Renal cortex interstitium (tissue), 11 donors: ENCODE measurements around the gene RPH3AL. TPM values are rescaled to one million over a fixed set of nuclear protein-coding genes. Genes with fewer than 3 reads are reported as not detected.
"Not testable (repeated sequence)": the region's sequence is repeated elsewhere in the genome, so short reads cannot be mapped to it uniquely, and the experiment has no call there.

Source experiments
- DNase-seq, 11 donors: peaks; one replicate each; pipeline ENCODE4 v3.0.0-alpha.2; 2013; ENCODE audit warnings: low read depth in 9 of 11, low spot score in 4 of 11; ENCODE audit errors: extremely low read depth in 1 of 11
- polyA plus RNA-seq, 3 donors: library from polyadenylated mRNA; unstranded; fragments of 120-200 nt; gene quantifications; one replicate each; pipeline ENCODE4 v1.2.1, GENCODE V29; 2013; ENCODE audit not compliant: insufficient read length in 3 of 3

Gene RPH3AL
- polyA plus RNA-seq, 3 donors, result 12.7 to 31.3 (median 17.6) TPM

DNA sequence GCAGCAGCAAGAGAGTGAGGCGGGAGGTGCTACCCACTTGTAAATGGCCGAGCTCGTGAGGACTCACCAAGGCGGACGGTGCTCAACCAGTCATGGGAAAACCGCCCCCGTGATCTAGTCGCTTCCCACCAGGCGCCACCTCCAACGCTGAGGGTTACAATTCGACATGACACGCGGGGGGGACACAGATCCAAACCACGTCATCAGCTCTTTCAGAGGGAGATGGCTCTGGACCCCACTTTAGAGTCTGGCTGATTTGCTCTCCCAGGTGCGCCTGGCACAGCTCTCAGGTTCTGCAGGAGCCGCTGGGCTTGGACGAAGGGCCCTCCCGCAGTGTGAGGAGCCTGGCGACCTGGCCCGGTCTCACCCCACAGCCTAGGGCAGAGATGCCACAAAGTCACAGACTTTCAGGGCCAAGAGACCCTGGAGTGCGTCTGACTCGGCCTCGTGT, 150.1 kb downstream of the RPH3AL start:
- DNase-seq, result no peak

DNA sequence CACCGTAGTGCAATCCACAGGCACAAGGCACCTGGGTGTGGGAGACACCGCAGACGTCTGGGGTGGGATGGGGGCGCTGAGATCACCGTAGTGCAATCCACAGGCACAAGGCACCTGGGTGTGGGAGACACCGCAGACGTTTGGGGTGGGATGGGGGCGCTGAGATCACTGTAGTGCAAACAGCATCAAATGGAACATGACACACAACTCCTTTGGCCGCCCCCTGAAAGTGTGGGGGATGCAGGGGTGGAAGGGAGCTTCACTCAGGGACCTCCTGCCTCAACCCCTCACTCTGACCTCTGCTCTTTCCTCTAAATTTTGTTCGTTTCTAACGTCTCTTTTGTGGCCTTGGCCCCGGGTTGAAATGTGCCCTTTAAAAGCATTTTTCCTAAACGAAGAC, 150.9 kb downstream of the RPH3AL start:
- DNase-seq, result not testable (repeated sequence)

DNA sequence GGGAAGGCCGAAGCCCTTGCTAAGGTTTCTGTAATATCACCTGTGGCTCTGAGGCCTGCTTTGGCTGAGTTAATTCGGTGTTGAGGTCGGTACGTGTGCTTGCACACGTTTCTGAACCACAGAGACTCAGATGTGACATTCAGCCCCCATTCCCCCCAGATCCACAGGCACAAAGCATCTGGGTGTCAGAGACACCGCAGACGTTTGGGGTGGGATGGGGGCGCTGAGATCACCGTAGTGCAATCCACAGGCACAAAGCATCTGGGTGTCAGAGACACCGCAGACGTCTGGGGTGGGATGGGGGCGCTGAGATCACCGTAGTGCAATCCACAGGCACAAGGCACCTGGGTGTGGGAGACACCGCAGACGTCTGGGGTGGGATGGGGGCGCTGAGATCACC, 151.3 kb downstream of the RPH3AL start:
- not testable (repeated sequence) for DNase-seq

GRCh38 chr17:200586-200985, 152.0 kb downstream of the RPH3AL start:
- no peak for DNase-seq

GRCh38 chr17:199806-200545, 152.6 kb downstream of the RPH3AL start:
- peak in 3 of 11 donors; percentile 40 to 60 (median 48) for DNase-seq

DNA sequence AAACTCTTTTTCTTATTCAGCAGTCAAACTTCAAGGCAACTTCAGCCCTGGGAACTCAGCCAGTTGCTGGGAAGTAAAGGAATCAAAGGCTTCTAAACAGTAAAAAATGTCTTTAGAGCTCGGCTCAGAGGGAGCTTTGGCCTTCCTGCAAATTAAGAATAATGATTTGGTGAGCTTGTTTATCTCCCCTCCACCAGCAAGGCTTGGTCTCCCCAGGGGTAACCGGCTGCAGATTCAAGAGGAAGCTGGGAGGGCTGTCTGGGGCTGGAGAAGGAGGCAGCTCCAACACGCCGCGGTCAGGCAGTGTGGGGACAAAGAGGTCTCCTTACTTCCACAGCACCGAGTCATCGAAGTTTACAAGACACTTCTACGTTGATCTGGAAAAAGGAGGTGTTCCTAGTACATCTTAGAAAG, 153.4 kb downstream of the RPH3AL start:
- DNase-seq, result peak in 4 of 11 donors; percentile 65 to 78 (median 73)

DNA sequence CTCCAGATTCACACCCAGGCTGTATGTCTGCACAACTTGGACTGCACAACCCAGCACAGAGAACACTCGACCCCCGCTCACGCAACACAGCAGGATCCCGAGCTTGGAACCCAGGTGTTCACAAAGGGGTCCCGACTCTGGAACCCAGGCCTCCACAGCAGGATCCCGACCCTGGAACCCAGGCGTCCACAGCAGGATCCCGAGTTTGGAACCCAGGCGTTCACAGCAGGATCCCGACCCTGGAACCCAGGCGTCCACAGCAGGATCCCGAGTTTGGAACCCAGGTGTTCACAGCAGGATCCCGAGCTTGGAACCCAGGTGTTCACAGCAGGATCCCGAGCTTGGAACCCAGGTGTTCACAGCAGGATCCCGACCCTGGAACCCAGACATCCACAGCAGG, 154.4 kb downstream of the RPH3AL start:
- not testable (repeated sequence) for DNase-seq

DNA sequence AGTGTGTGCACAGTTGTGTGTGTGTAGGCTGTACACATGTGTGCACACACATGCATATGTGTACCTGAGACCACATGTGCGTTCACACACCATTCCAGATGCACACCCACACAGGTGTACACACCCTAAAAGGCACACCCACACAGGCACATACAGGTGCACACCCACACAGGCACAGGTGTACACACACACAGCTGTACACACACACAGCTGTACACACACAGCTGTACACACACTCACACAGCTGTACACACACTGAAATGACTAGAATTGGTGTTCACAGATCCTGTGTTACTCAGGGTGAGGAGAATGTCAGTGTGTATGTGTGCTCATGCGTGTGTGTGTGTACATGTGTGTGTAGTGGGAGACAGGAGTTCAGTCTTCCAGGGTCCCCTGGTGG, 155.3 kb downstream of the RPH3AL start:
- no peak for DNase-seq

DNA sequence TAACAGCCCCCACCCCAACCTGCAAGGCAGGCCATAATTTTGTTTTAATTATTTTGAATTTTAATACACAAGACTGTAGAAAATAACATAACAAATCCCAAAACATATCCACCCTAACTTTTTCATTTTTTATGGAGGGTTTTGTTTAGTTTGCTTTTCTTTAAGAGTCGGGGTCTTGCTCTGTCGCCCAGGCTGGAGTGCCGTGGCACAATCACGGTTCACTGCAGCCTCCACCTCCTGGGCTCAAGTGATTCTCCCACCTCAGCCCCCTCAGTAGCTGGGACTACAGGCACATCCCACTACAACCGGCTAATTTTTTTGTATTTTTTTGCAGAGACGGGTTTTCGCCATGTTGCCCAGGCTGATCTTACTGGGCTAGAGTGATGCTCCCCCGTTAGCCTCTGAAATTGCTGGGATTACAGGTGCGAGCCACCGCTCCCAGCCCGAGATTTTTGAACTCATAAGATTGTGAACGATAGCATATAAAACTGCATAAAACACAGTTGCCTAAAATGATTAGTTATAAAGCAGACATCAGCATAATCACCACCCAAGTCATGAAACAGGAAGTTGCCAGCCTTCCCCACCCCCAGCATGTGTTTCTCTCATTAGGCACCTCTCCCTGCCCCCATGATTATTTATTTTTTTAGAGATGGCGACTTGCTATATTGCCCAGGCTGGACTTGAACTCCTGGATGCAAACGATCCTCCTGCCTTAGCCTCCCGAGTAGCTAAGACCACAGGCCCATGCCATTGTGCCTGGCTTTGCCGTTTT, 157.6 kb downstream of the RPH3AL start:
- DNase-seq, result no peak

DNA sequence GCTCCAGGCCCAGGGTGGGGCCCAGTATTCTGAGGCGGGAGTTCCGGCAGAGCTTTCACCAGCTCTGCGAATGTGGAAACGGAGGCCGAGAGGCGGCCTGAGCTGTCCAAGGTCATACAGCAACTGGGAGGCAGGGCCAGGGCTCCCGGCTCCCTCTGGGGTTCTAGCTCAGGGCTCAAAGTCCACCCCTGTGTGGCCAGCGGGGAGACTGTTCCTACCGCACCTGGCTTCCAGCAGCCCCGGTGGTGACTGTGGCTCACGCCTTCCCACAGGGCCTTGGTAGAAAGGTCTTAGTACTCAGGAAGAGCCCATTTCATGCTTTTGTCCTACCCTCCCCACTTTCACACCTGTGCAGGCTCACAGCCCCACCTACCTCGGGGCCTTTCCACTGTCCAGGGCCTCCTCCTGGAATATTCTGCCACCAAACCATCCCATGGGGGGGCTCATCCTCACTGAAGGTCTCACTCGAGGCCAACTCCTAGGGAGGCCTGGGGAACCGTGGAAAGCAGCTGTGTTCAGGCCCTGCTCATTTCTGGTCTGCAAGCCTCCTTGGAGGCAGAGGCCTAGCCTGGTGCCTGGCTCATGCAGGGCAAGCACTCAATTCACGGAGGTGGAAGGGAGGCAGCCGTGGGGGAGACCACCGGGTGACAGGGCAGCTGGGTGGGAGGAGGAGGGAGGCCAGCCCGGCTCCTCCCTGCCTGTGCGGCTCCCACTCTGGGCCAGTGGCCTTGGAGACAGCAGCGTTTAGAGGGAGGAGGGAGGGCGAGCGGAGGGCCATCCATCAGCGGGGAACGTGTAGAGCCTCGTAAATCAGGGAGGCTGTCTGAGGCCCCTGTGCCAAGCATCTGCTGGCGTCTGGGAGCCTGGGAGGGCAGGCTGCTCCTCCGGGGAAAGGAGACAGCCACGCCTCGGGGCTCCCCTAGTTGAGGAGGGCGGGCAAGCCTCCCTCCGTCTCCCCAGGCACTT, 158.5 kb downstream of the RPH3AL start:
- DNase-seq, result peak in 4 of 11 donors; percentile 52 to 72 (median 64)

DNA sequence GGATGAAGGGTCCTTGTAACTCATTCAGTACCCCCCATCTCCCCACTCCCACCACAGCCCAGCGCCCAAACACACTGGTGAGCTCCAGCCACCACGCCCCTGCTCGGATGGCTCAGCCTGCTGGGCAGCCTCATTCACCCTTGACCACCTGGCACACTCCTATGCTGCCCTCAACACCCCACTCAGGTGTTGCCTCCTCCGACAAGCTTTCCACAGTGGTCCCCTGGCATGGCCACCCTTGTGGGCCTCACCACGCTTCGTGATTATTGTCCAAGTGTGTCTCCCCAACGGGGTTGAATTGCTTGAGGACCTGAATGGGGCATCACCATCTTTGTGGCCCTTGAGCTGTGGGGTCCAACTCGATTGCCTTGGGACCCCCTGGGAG, 159.2 kb downstream of the RPH3AL start:
- no peak for DNase-seq

DNA sequence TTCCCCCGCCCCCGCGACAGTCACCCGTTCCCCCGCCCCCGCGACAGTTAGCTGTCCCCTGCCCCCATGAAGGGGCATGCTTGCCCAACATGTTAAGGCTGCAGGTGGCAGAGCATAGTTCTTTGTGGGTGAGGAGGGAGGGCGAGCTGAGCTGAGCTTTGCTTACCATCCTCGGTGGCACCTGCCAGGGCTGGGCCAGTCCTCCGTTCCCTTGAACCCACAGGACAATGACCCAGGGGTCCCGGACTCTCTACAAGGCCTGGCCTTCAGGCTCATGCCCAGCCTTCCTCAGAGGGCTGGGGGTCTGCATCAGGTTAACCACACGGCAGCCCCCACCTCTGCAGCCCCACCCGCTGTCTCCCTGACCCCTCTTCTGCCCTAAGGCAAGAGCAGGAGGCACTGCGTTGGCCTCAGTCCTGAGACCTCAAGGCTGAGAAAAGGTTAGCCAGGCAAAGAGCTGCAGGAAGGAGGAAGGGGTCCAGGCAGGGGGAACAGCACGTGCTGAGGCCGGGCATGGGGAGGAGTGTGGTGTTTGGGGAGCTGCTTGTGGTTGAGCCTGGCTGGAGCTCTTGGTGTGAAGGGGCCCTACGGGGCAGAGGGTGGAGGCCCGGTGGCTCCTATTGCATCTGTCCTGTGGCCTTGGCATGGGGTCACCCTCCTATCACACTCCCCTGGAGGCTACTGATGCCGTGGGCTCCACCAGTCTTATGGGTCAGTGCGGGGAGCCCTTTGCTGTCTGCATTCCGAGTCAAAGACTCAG, 159.8 kb downstream of the RPH3AL start:
- no peak for DNase-seq

GRCh38 chr17:189444-189843, 163.2 kb downstream of the RPH3AL start:
- no peak for DNase-seq

- DNase-seq, result no peak
Measured at GRCh38 chr17:187130-187529, 165.5 kb downstream of the RPH3AL start.

GRCh38 chr17:185445-186138, 167.0 kb downstream of the RPH3AL start:
- DNase-seq, result no peak

- no peak for DNase-seq
Measured at GRCh38 chr17:183021-183420, 169.6 kb downstream of the RPH3AL start.

GRCh38 chr17:182050-182751, 170.4 kb downstream of the RPH3AL start:
- no peak for DNase-seq
